MM.1S (cell line): ENCODE results near the gene EMC7.

ENCODE experiments used
- DNase-seq: peaks from one replicate; pipeline ENCODE4 v3.0.0-alpha.2; 2015
- H2AFZ ChIP-seq: fragments of 300-600 bp; sonication (generic); 2 replicates; pipeline ENCODE4 v1.6.0; 2016; ENCODE audit warnings: antibody characterized with exemption, low read length
- H3F3A ChIP-seq: fragments of 300-600 bp; sonication (generic); 2 replicates; pipeline ENCODE4 v1.6.1; 2016; ENCODE audit warnings: mild to moderate bottlenecking, antibody characterized with exemption, low read length, moderate library complexity, mixed read lengths; ENCODE audit not compliant: insufficient read depth
- H3K27ac ChIP-seq: fragments of 300-600 bp; sonication (generic); 2 replicates; pipeline ENCODE4 v1.5.1; 2016; ENCODE audit warnings: mild to moderate bottlenecking, low read length
- H3K27me3 ChIP-seq: fragments of 300-600 bp; sonication (generic); replicated peaks from 2 replicates; pipeline ENCODE4 v1.6.0; 2016; ENCODE audit warnings: low read length; ENCODE audit not compliant: insufficient read depth
- H3K36me3 ChIP-seq: fragments of 300-600 bp; sonication (generic); replicated peaks from 2 replicates; pipeline ENCODE4 v1.6.1; 2016; ENCODE audit warnings: mild to moderate bottlenecking, low read length, mixed read lengths; ENCODE audit not compliant: insufficient read depth
- H3K4me1 ChIP-seq: fragments of 300-600 bp; sonication (generic); 2 replicates; pipeline ENCODE4 v1.6.1; 2016; ENCODE audit warnings: low read length, mixed read lengths
- H3K4me2 ChIP-seq: fragments of 300-600 bp; sonication (generic); 2 replicates; pipeline ENCODE4 v1.6.0; 2016; ENCODE audit warnings: low read depth, low read length
- H3K4me3 ChIP-seq: fragments of 300-600 bp; sonication (generic); 2 replicates; pipeline ENCODE4 v1.5.1; 2016; ENCODE audit warnings: low read length, mixed read lengths
- H3K79me2 ChIP-seq: fragments of 300-600 bp; sonication (generic); 2 replicates; pipeline ENCODE4 v1.6.1; 2016; ENCODE audit warnings: mixed run types, low read length, mixed read lengths
- H3K9ac ChIP-seq: fragments of 300-600 bp; sonication (generic); 2 replicates; pipeline ENCODE4 v1.6.1; 2016; ENCODE audit warnings: low read length, mixed read lengths
- H3K9me2 ChIP-seq: fragments of 300-600 bp; sonication (generic); replicated peaks from 2 replicates; pipeline ENCODE4 v1.6.1; 2016; ENCODE audit warnings: mild to moderate bottlenecking, low read length, mixed read lengths; ENCODE audit not compliant: insufficient read depth
- H3K9me3 ChIP-seq: fragments of 300-600 bp; sonication (generic); replicated peaks from 2 replicates; pipeline ENCODE4 v1.6.1; 2016; ENCODE audit warnings: mild to moderate bottlenecking, low read length, mixed read lengths; ENCODE audit not compliant: insufficient read depth
- H4K20me1 ChIP-seq: fragments of 300-600 bp; sonication (generic); 2 replicates; pipeline ENCODE4 v1.6.1; 2016; ENCODE audit warnings: mild to moderate bottlenecking, low read length, moderate library complexity, mixed read lengths; ENCODE audit not compliant: insufficient read depth
- CTCF ChIP-seq: fragments of 300-600 bp; sonication (generic); IDR thresholded peaks from 2 replicates; pipeline ENCODE4 v1.5.1; 2016; ENCODE audit warnings: antibody characterized with exemption, low read length, mixed read lengths
- EZH2 ChIP-seq: fragments of 300-600 bp; sonication (generic); optimal IDR thresholded peaks from 2 replicates; pipeline ENCODE3; 2017; ENCODE audit warnings: low read depth, mild to moderate bottlenecking, antibody characterized with exemption, low read length, mixed read lengths
- EZH2phosphoT487 ChIP-seq: fragments of 300-600 bp; sonication (generic); IDR thresholded peaks from 2 replicates; pipeline ENCODE4 v1.6.1; 2018; ENCODE audit warnings: antibody characterized with exemption, low read length

Gene EMC7

GRCh38 chr15:34114215-34114614 lies 12.6 kb upstream of the EMC7 start:
- H4K20me1 ChIP-seq = no peaks in the 10 kb centered on the region
- no peaks in the 10 kb centered on the region for H3F3A ChIP-seq
- H3K36me3 ChIP-seq = no peaks in the 10 kb centered on the region
- no peak for DNase-seq
- no peak overlapping the region for H3K4me2 ChIP-seq
- TF ChIP-seq EZH2 (no peak), EZH2phosphoT487 (no peak), CTCF (no peak)
- H3K9me3 ChIP-seq = no peaks in the 10 kb centered on the region
- no peak overlapping the region for H2AFZ ChIP-seq
- no peak overlapping the region for H3K9ac ChIP-seq
- H3K27ac ChIP-seq = no peak overlapping the region
- no peaks in the 10 kb centered on the region for H3K9me2 ChIP-seq
- no peaks in the 10 kb centered on the region for H3K27me3 ChIP-seq
- H3K4me3 ChIP-seq = no peak overlapping the region
- H3K4me1 ChIP-seq = no peaks in the 10 kb centered on the region
- H3K79me2 ChIP-seq = no peaks in the 10 kb centered on the region

- TF ChIP-seq CTCF (no peak), EZH2 (no peak), EZH2phosphoT487 (no peak)
- no peaks in the 10 kb centered on the region for H3K27me3 ChIP-seq
- no peaks in the 10 kb centered on the region for H3K79me2 ChIP-seq
- H3K9me3 ChIP-seq = no peaks in the 10 kb centered on the region
- H3K9me2 ChIP-seq = no peaks in the 10 kb centered on the region
- no peak overlapping the region for H3K4me3 ChIP-seq
- no peak for DNase-seq
- no peak overlapping the region for H3K4me2 ChIP-seq
- no peak overlapping the region for H3K27ac ChIP-seq
- H3F3A ChIP-seq = no peaks in the 10 kb centered on the region
- no peak overlapping the region for H3K9ac ChIP-seq
- H3K36me3 ChIP-seq = no peaks in the 10 kb centered on the region
- no peaks in the 10 kb centered on the region for H3K4me1 ChIP-seq
- no peaks in the 10 kb centered on the region for H4K20me1 ChIP-seq
- H2AFZ ChIP-seq = no peak overlapping the region
Observed at GRCh38 chr15:34111488-34111887, 9.8 kb upstream of the EMC7 start.

GRCh38 chr15:34109797-34110663 lies 8.4 kb upstream of the EMC7 start:
- Histone ChIP-seq H3K9me2 (no peaks in the 10 kb centered on the region), H3K4me3 (no peak overlapping the region), H3K27ac (no peak overlapping the region), H4K20me1 (no peaks in the 10 kb centered on the region), H3K36me3 (no peaks in the 10 kb centered on the region), H3F3A (no peaks in the 10 kb centered on the region), H3K27me3 (no peaks in the 10 kb centered on the region), H3K9me3 (no peaks in the 10 kb centered on the region), H3K4me1 (no peaks in the 10 kb centered on the region), H2AFZ (no peak overlapping the region), H3K9ac (no peak overlapping the region), H3K79me2 (no peaks in the 10 kb centered on the region), H3K4me2 (no peak overlapping the region)
- DNase-seq = no peak
- TF ChIP-seq EZH2phosphoT487 (no peak), CTCF (peak; percentile 56)
